ENCODE data around the gene SPATS2L.

SPATS2L gene

GRCh38 chr2:200320344-200320743 lies 13.9 kb downstream of the SPATS2L start:
- Mint-ChIP-seq H3K27me3 (no peaks in the 10 kb centered on the region), H3K4me3 (no peak overlapping the region), H3K27ac (no peak overlapping the region), H3K4me1 (ENCODE audit: low read depth) (peaks cover 27% of the 10 kb centered on the region), H3K9me3 (no peaks in the 10 kb centered on the region), H3K36me3 (ENCODE audit: low read depth) (no peaks in the 10 kb centered on the region)
- no peak for DNase-seq

GRCh38 chr2:200320991-200321390 lies 14.5 kb downstream of the SPATS2L start:
- Mint-ChIP-seq H3K36me3 (ENCODE audit: low read depth) (no peaks in the 10 kb centered on the region), H3K4me3 (no peak overlapping the region), H3K27ac (no peak overlapping the region), H3K4me1 (ENCODE audit: low read depth) (peaks cover 25% of the 10 kb centered on the region), H3K9me3 (no peaks in the 10 kb centered on the region), H3K27me3 (no peaks in the 10 kb centered on the region)
- no peak for DNase-seq

- Mint-ChIP-seq H3K36me3 (ENCODE audit: low read depth) (no peaks in the 10 kb centered on the region), H3K9me3 (no peaks in the 10 kb centered on the region), H3K27me3 (no peaks in the 10 kb centered on the region), H3K27ac (no peak overlapping the region), H3K4me3 (no peak overlapping the region), H3K4me1 (ENCODE audit: low read depth) (peaks cover 16% of the 10 kb centered on the region)
- DNase-seq, result no peak
Measured at GRCh38 chr2:200321780-200322534, 15.5 kb downstream of the SPATS2L start.

GRCh38 chr2:200322607-200323006 lies 16.1 kb downstream of the SPATS2L start:
- Mint-ChIP-seq H3K9me3 (no peaks in the 10 kb centered on the region), H3K27ac (no peak overlapping the region), H3K27me3 (no peaks in the 10 kb centered on the region), H3K4me1 (ENCODE audit: low read depth) (peaks cover 16% of the 10 kb centered on the region), H3K36me3 (ENCODE audit: low read depth) (no peaks in the 10 kb centered on the region), H3K4me3 (no peak overlapping the region)
- DNase-seq, result no peak

- H3K27me3 Mint-ChIP-seq, result peaks cover 5% of the 10 kb centered on the region
- peaks cover 16% of the 10 kb centered on the region for H3K4me1 Mint-ChIP-seq (ENCODE audit: low read depth)
- H3K4me3 Mint-ChIP-seq, result no peak overlapping the region
- no peak for DNase-seq
- H3K27ac Mint-ChIP-seq, result no peak overlapping the region
- no peaks in the 10 kb centered on the region for H3K36me3 Mint-ChIP-seq (ENCODE audit: low read depth)
- no peaks in the 10 kb centered on the region for H3K9me3 Mint-ChIP-seq
Measured at GRCh38 chr2:200324362-200324761, 17.9 kb downstream of the SPATS2L start.

GRCh38 chr2:200329384-200329783 lies 22.9 kb downstream of the SPATS2L start:
- H3K36me3 Mint-ChIP-seq (ENCODE audit: low read depth), result no peaks in the 10 kb centered on the region
- peaks cover 5% of the 10 kb centered on the region for H3K27me3 Mint-ChIP-seq
- no peaks in the 10 kb centered on the region for H3K4me1 Mint-ChIP-seq (ENCODE audit: low read depth)
- no peak overlapping the region for H3K27ac Mint-ChIP-seq
- no peaks in the 10 kb centered on the region for H3K9me3 Mint-ChIP-seq
- no peak overlapping the region for H3K4me3 Mint-ChIP-seq
- no peak for DNase-seq

- no peak overlapping the region for H3K27ac Mint-ChIP-seq
- no peak overlapping the region for H3K4me3 Mint-ChIP-seq
- H3K4me1 Mint-ChIP-seq (ENCODE audit: low read depth), result no peaks in the 10 kb centered on the region
- no peaks in the 10 kb centered on the region for H3K36me3 Mint-ChIP-seq (ENCODE audit: low read depth)
- no peak for DNase-seq
- peaks cover 5% of the 10 kb centered on the region for H3K27me3 Mint-ChIP-seq
- no peaks in the 10 kb centered on the region for H3K9me3 Mint-ChIP-seq
Measured at GRCh38 chr2:200329798-200330197, 23.3 kb downstream of the SPATS2L start.

GRCh38 chr2:200330351-200331060 lies 24.0 kb downstream of the SPATS2L start:
- Mint-ChIP-seq H3K27ac (no peak overlapping the region), H3K4me1 (ENCODE audit: low read depth) (no peaks in the 10 kb centered on the region), H3K4me3 (no peak overlapping the region), H3K36me3 (ENCODE audit: low read depth) (no peaks in the 10 kb centered on the region), H3K27me3 (peaks cover 5% of the 10 kb centered on the region), H3K9me3 (no peaks in the 10 kb centered on the region)
- DNase-seq, result no peak

- Mint-ChIP-seq H3K4me1 (ENCODE audit: low read depth) (no peaks in the 10 kb centered on the region), H3K4me3 (no peak overlapping the region), H3K27ac (no peak overlapping the region), H3K36me3 (ENCODE audit: low read depth) (no peaks in the 10 kb centered on the region), H3K9me3 (no peaks in the 10 kb centered on the region), H3K27me3 (peaks cover 5% of the 10 kb centered on the region)
- no peak for DNase-seq
Measured at GRCh38 chr2:200331061-200331400, 24.5 kb downstream of the SPATS2L start.

- Mint-ChIP-seq H3K9me3 (no peaks in the 10 kb centered on the region), H3K27me3 (no peaks in the 10 kb centered on the region), H3K4me3 (no peak overlapping the region), H3K27ac (no peak overlapping the region), H3K4me1 (ENCODE audit: low read depth) (no peaks in the 10 kb centered on the region), H3K36me3 (ENCODE audit: low read depth) (no peaks in the 10 kb centered on the region)
- no peak for DNase-seq
Measured at GRCh38 chr2:200335657-200336056, 29.2 kb downstream of the SPATS2L start.

- DNase-seq, result no peak
Measured at GRCh38 chr2:200336980-200337615, 30.6 kb downstream of the SPATS2L start.

GRCh38 chr2:200337621-200338020 lies 31.1 kb downstream of the SPATS2L start:
- no peak overlapping the region for H3K4me3 Mint-ChIP-seq
- DNase-seq, result no peak
- peaks cover 3% of the 10 kb centered on the region for H3K4me1 Mint-ChIP-seq (ENCODE audit: low read depth)
- no peaks in the 10 kb centered on the region for H3K36me3 Mint-ChIP-seq (ENCODE audit: low read depth)
- no peaks in the 10 kb centered on the region for H3K27me3 Mint-ChIP-seq
- no peaks in the 10 kb centered on the region for H3K9me3 Mint-ChIP-seq
- no peak overlapping the region for H3K27ac Mint-ChIP-seq

More at GRCh38 chr2:200336980-200337615, 30.6 kb downstream of the SPATS2L start:
- Mint-ChIP-seq H3K9me3 (no peaks in the 10 kb centered on the region), H3K4me3 (no peak overlapping the region), H3K36me3 (ENCODE audit: low read depth) (no peaks in the 10 kb centered on the region), H3K27ac (no peak overlapping the region), H3K4me1 (ENCODE audit: low read depth) (peaks cover 3% of the 10 kb centered on the region), H3K27me3 (no peaks in the 10 kb centered on the region)

- Mint-ChIP-seq H3K4me3 (no peak overlapping the region), H3K27me3 (no peaks in the 10 kb centered on the region), H3K27ac (no peak overlapping the region), H3K4me1 (ENCODE audit: low read depth) (peaks cover 3% of the 10 kb centered on the region), H3K9me3 (no peaks in the 10 kb centered on the region), H3K36me3 (ENCODE audit: low read depth) (no peaks in the 10 kb centered on the region)
- no peak for DNase-seq
Measured at GRCh38 chr2:200338692-200339091, 32.2 kb downstream of the SPATS2L start.

- Mint-ChIP-seq H3K27ac (no peak overlapping the region), H3K4me1 (ENCODE audit: low read depth) (peaks cover 3% of the 10 kb centered on the region), H3K27me3 (no peaks in the 10 kb centered on the region), H3K36me3 (ENCODE audit: low read depth) (no peaks in the 10 kb centered on the region), H3K9me3 (no peaks in the 10 kb centered on the region), H3K4me3 (no peak overlapping the region)
- DNase-seq, result no peak
Measured at GRCh38 chr2:200340508-200341224, 34.2 kb downstream of the SPATS2L start.

Measured in activated T-cell treated with anti-CD3 and anti-CD28 coated beads, Interleukin-2, amount 50 U/mL, for 24 hours (primary cell).